ENCODE results near the gene TNFRSF19.

DNA sequence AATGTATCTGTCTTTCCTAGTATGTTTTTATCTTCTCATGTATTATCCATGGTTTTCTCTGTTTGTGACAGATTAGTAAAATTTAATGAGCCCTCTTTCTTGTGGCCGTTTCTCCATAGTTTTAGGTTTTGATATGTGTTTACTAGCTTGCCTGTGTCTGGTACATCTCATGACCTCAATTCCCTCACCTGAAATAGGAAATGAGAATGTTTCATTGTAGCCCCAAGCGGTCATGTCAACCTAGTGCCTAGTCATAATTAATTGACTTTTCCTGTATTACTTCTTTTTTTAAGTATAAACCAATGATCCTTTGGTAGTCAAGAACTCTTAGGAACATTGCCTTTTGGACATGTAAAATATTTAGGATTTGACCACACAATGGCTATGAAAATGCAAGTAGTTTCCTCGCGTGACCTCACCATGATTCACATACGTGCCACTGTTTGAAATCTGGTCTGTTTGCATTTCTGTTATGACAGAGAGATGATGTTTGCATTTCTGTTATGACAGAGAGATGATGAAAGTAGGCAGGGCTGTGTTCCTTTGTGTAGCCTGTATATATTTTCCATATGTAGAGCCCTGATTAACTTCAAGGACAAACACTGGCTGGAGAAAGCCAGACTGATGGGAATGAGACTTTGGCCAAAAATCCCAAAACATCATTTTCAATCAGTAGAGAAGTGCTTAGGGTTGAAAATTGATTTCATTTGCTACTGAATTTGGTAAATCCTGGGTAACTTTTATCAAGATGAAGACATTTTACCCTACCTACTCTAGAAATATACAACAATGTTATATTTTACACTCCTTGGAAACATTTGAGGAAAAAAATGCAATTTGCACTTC lies 104.8 kb downstream of the TNFRSF19 start:
- TF ChIP-seq, protein P1, sequence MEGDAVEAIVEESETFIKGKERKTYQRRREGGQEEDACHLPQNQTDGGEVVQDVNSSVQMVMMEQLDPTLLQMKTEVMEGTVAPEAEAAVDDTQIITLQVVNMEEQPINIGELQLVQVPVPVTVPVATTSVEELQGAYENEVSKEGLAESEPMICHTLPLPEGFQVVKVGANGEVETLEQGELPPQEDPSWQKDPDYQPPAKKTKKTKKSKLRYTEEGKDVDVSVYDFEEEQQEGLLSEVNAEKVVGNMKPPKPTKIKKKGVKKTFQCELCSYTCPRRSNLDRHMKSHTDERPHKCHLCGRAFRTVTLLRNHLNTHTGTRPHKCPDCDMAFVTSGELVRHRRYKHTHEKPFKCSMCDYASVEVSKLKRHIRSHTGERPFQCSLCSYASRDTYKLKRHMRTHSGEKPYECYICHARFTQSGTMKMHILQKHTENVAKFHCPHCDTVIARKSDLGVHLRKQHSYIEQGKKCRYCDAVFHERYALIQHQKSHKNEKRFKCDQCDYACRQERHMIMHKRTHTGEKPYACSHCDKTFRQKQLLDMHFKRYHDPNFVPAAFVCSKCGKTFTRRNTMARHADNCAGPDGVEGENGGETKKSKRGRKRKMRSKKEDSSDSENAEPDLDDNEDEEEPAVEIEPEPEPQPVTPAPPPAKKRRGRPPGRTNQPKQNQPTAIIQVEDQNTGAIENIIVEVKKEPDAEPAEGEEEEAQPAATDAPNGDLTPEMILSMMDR (IDR thresholded peaks at IDR 0.05), result no peak
- TF ChIP-seq POLR2A (IDR thresholded peaks at IDR 0.05), result no peak
- TF ChIP-seq POLR2AphosphoS5 (IDR thresholded peaks at IDR 0.05), result no peak
- TF ChIP-seq EP300 (IDR thresholded peaks at IDR 0.05), result no peak

Measured in stomach (tissue), 4 donors.